Measurements from ENCODE around the gene CRB2. TPM values are rescaled to one million over a fixed set of nuclear protein-coding genes. Genes with fewer than 3 reads are reported as not detected.

Gene CRB2
- total RNA-seq, 1 experiment from 2014 or later = 3.6 TPM

DNA sequence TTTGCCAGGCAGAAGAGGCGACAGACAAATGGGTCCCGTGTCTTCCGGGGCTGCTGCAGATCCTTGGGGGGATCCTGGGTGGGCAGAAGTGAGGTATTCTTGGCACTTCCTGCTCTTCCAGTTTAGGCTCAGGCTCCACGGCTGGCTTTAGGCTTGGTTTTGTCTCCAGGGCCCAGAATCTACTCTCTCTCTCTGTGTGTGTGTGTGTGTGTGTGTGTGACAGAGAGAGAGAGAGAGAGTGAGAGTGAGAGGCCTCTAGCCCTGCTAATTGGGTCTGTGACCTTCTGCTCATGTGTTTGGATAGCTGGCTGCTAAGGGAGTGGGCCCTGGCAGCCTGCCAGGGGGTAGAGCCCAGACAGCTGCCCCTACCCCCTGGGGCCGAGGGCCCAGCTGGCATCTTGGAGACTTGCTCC is 39.3 kb downstream of the CRB2 start:
- H3K18ac ChIP-seq (ENCODE audit: insufficient read length, low read depth, low read length) = no peak overlapping the region
- no peak overlapping the region for H3K27ac ChIP-seq (ENCODE audit: insufficient read length, low read depth, low read length)
- H3K14ac ChIP-seq (ENCODE audit: insufficient read depth, low read length) = no peak overlapping the region; the same call in 1 of the 2 replicates
- no peak overlapping the region for H3T11ph ChIP-seq (ENCODE audit: low read length)
- H3K4me1 ChIP-seq (ENCODE audit: insufficient read depth, low read length) = no peaks in the 10 kb centered on the region
- DNase-seq = no peak
- Mint-ChIP-seq H3K4me1 (peaks cover 6 to 21% of the 10 kb centered on the region in 2 experiments; a peak in 3 of 4 replicates), H3K9me3 (peaks cover 2 to 8% of the 10 kb centered on the region in 2 experiments; a peak in 3 of 5 replicates), H3K27me3 (ENCODE audit: low read depth) (peaks cover 11% of the 10 kb centered on the region), H3K4me3 (no peak overlapping the region), H3K36me3 (ENCODE audit: insufficient read depth in 1 of 3, low read depth in 3 of 3) (peaks cover 0 to 2% (median 0%) of the 10 kb centered on the region in 3 experiments; a peak in 1 of 7 replicates), H3K27ac (no peak overlapping the region)
- H3K9me3 ChIP-seq (ENCODE audit: control insufficient read depth, low read depth, low read length) = no peaks in the 10 kb centered on the region
- H4K91ac ChIP-seq (ENCODE audit: insufficient read length, low read depth, low read length) = no peak overlapping the region
- no peaks in the 10 kb centered on the region for H3K79me2 ChIP-seq (ENCODE audit: insufficient read depth, low read length)
- H2AFZ ChIP-seq (ENCODE audit: low read length) = no peak overlapping the region
- no peak overlapping the region for H3K4ac ChIP-seq (ENCODE audit: low read depth, low read length)
- H2BK12ac ChIP-seq (ENCODE audit: insufficient read length, low read depth, low read length) = no peak overlapping the region
- H3K23ac ChIP-seq (ENCODE audit: insufficient read length, low read depth, low read length) = no peak overlapping the region
- H3K27me3 ChIP-seq (ENCODE audit: insufficient read depth, low read length) = no peaks in the 10 kb centered on the region
- no peak overlapping the region for H2BK120ac ChIP-seq (ENCODE audit: low read depth, low read length, poor library complexity, severe bottlenecking)
- no peak overlapping the region for H4K5ac ChIP-seq (ENCODE audit: insufficient read length, low read depth, low read length)
- H2BK20ac ChIP-seq (ENCODE audit: low read depth, low read length, poor library complexity, severe bottlenecking) = no peak overlapping the region
- H2BK5ac ChIP-seq (ENCODE audit: insufficient read length, low read length) = no peak overlapping the region
- H2AK5ac ChIP-seq (ENCODE audit: insufficient read length, low read length) = no peak overlapping the region
- H3K9ac ChIP-seq (ENCODE audit: extremely low read depth, insufficient read length, low read length) = no peak overlapping the region
- no peak for TF ChIP-seq CTCF (conservative IDR thresholded peaks at IDR 0.05)
- H3K56ac ChIP-seq (ENCODE audit: insufficient read length, low read depth, low read length) = no peak overlapping the region
- no peak overlapping the region for H2BK15ac ChIP-seq (ENCODE audit: low read depth, low read length)
- no peak overlapping the region for H4K8ac ChIP-seq (replicated peaks; ENCODE audit: insufficient read length, low read depth, low read length)
- no peaks in the 10 kb centered on the region for H4K20me1 ChIP-seq (ENCODE audit: control insufficient read depth, insufficient read depth, insufficient read length)
- no peak overlapping the region for H3K4me2 ChIP-seq (ENCODE audit: insufficient read depth, insufficient read length, low read length)
- no peaks in the 10 kb centered on the region for H3K79me1 ChIP-seq (ENCODE audit: insufficient read depth, low read depth, low read length, poor library complexity, severe bottlenecking)
- no CpG with 5 or more reads among the region's 5 CpGs for WGBS (ENCODE audit: extremely low coverage, insufficient read length, low lambda C conversion rate)
- H3K23me2 ChIP-seq (ENCODE audit: insufficient read length, low read depth, low read length, poor library complexity, severe bottlenecking) = no peaks in the 10 kb centered on the region

Measured in H9 (cell line).